Ascending aorta (tissue), 2 donors: Measurements from ENCODE around the gene LRP2. TPM values are rescaled to one million over a fixed set of nuclear protein-coding genes. Genes with fewer than 3 reads are reported as not detected.

Source experiments
- DNase-seq, 2 donors: peaks; one replicate each; pipeline ENCODE4 v3.0.0-alpha.2; 2019; ENCODE audit warnings: low spot score in 2 of 2
- H3K27ac ChIP-seq, 2 donors: fragments of 200-600 bp; sonication (generic); one replicate each; pipeline ENCODE4 v1.5.1; 2016 to 2017; ENCODE audit warnings: mild to moderate bottlenecking in 1 of 2
- H3K27me3 ChIP-seq: fragments of 200-600 bp; sonication (generic); one replicate; pipeline ENCODE4 v1.5.1; 2017
- H3K36me3 ChIP-seq, 2 donors: fragments of 200-600 bp; sonication (generic); one replicate each; pipeline ENCODE4 v1.5.1; 2016
- H3K4me1 ChIP-seq, 2 donors: fragments of 200-600 bp; sonication (generic); one replicate each; pipeline ENCODE4 v1.5.1; 2016 to 2017; ENCODE audit warnings: mild to moderate bottlenecking in 1 of 2
- H3K4me3 ChIP-seq, 2 donors: fragments of 200-600 bp; sonication (generic); one replicate each; pipeline ENCODE4 v1.5.1; 2016 to 2017; ENCODE audit warnings: mild to moderate bottlenecking in 1 of 2
- H3K9me3 ChIP-seq, 2 donors: fragments of 200-600 bp; sonication (generic); one replicate each; pipeline ENCODE4 v1.5.1; 2016
- intact Hi-C: fragments of 100-400 bp; cut with DNase I; formaldehyde crosslinking; loops from one replicate; pipeline ENCODE4 v1.15.1; 2023
- total RNA-seq: library from RNA; depleted of rRNA; stranded (reverse); fragments of >200 nt; gene quantifications from one replicate; pipeline ENCODE4 v1.1.0, GENCODE V29; 2016
- TF ChIP-seq, protein P1 (sequence below), 3 experiments: fragments of 200-600 bp in 2 of 3; fragments of 450-650 bp in 1 of 3; sonication (generic) in 2 of 3; IDR thresholded peaks; one replicate each; pipeline ENCODE4 v1.5.1; 2016 to 2019; ENCODE audit warnings: antibody characterized with exemption in 3 of 3, mild to moderate bottlenecking in 1 of 3, moderate library complexity in 1 of 3

The LRP2 gene
- total RNA-seq, 1 donor from 2014 or later = not detected

DNA sequence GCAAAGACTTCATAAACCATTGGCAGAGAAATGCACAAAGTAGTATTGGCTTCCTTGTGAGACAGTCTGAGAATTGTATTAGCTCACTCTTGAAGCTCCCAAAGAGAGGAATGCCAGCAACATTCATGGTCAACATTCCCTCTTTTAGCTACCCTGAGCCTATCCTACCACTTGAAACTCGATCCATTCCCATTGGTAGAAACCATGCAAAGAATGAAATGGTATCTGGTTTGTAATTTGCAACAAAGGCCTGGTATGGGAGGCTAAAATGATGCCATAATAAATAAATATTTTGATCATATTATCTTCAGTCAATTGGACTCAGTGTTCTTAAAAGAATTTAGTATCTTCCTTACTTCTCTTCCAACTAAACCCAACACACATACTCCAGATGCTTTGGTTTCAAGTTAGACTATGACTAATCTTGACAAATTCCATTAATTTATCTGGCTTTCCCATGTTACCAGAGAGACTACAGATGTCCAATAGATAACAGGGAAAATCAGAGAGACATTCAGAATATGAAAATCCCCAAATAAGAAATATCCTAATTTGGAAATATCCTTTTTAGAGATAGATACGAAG is 190.1 kb downstream of the LRP2 start:
- no peak for DNase-seq
- Histone ChIP-seq H3K27me3 (no peaks in the 10 kb centered on the region), H3K9me3 (no peaks in the 10 kb centered on the region), H3K27ac (no peak overlapping the region), H3K36me3 (no peaks in the 10 kb centered on the region), H3K4me1 (no peaks in the 10 kb centered on the region), H3K4me3 (no peak overlapping the region)
- intact Hi-C loops = no loop called here
- TF ChIP-seq, protein P1, sequence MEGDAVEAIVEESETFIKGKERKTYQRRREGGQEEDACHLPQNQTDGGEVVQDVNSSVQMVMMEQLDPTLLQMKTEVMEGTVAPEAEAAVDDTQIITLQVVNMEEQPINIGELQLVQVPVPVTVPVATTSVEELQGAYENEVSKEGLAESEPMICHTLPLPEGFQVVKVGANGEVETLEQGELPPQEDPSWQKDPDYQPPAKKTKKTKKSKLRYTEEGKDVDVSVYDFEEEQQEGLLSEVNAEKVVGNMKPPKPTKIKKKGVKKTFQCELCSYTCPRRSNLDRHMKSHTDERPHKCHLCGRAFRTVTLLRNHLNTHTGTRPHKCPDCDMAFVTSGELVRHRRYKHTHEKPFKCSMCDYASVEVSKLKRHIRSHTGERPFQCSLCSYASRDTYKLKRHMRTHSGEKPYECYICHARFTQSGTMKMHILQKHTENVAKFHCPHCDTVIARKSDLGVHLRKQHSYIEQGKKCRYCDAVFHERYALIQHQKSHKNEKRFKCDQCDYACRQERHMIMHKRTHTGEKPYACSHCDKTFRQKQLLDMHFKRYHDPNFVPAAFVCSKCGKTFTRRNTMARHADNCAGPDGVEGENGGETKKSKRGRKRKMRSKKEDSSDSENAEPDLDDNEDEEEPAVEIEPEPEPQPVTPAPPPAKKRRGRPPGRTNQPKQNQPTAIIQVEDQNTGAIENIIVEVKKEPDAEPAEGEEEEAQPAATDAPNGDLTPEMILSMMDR (IDR thresholded peaks at IDR 0.05) = no peak

DNA sequence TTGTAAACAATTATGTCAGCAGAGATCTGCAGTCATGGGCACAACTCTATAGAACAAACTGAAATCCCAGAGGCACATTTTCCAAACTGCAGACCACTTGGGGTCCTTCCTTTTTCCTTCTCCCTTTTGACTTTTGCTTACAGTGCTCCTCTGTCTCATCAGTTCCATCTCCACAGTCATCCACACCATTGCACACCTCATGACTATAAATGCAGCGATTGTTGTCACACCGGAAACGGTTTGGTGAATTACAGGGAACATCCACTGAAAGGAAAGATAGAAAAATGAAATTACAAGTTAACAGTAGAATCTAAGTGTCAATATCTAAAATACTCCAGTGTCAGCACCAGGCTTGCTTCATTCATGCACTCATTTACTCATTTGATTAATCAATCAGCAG is 196.5 kb downstream of the LRP2 start:
- no peaks in the 10 kb centered on the region for H3K9me3 ChIP-seq
- H3K4me3 ChIP-seq = no peak overlapping the region
- intact Hi-C loops = no loop called here
- no peak for DNase-seq
- H3K36me3 ChIP-seq = no peaks in the 10 kb centered on the region
- TF ChIP-seq, protein P1 (IDR thresholded peaks at IDR 0.05) = no peak
- H3K27me3 ChIP-seq = no peaks in the 10 kb centered on the region
- H3K4me1 ChIP-seq = no peaks in the 10 kb centered on the region
- no peak overlapping the region for H3K27ac ChIP-seq

DNA sequence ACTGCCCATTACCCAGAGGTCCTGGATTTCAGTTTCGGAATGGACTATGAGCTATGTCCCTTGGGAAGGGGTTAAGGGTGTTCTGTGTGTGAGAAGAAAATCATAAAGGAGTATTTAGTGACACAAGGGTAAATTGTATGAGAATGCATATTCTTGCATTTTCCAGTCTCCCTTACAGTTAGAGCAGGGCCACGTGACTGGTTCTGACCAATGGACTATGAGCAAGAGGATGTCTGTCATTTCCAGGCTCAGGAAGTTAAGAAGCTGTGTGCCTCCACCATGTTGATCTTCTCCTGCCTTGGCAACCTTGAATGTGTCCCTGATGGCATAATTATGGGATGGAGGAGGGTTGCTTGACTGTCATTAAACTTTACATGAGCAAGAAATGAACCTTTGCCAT is 198.0 kb downstream of the LRP2 start:
- TF ChIP-seq, protein P1 (IDR thresholded peaks at IDR 0.05) = no peak

DNA sequence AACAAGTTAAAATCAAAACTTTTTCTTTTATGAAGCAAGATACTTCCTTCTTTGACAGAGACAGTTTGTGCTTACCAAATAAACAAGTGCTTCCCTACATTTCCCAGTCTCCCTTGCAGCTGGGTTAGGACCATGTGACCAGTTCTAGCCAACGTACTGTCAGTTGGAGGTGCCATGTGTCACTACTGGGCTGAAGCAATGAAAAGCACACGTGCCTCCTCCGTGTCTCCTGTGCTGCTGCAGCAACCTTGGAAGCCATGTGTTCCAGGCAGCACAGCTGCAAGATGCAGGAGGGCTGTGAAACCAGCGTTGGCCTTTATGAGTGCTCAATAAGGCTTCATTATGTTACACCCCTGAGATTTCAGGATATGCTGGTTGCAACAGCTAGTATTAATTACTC is 199.7 kb downstream of the LRP2 start:
- no peaks in the 10 kb centered on the region for H3K4me1 ChIP-seq
- DNase-seq = no peak
- H3K27ac ChIP-seq = no peak overlapping the region
- no peak overlapping the region for H3K4me3 ChIP-seq
- no peaks in the 10 kb centered on the region for H3K9me3 ChIP-seq
- no peaks in the 10 kb centered on the region for H3K36me3 ChIP-seq
- intact Hi-C loops = no loop called here
- no peaks in the 10 kb centered on the region for H3K27me3 ChIP-seq
- TF ChIP-seq, protein P1 (IDR thresholded peaks at IDR 0.05) = no peak

More for the DNA sequence above, 198.0 kb downstream of the LRP2 start:
- Histone ChIP-seq H3K9me3 (no peaks in the 10 kb centered on the region), H3K27ac (no peak overlapping the region), H3K4me1 (no peaks in the 10 kb centered on the region), H3K27me3 (no peaks in the 10 kb centered on the region), H3K4me3 (no peak overlapping the region), H3K36me3 (no peaks in the 10 kb centered on the region)
- intact Hi-C loops = no loop called here
- DNase-seq = no peak

DNA sequence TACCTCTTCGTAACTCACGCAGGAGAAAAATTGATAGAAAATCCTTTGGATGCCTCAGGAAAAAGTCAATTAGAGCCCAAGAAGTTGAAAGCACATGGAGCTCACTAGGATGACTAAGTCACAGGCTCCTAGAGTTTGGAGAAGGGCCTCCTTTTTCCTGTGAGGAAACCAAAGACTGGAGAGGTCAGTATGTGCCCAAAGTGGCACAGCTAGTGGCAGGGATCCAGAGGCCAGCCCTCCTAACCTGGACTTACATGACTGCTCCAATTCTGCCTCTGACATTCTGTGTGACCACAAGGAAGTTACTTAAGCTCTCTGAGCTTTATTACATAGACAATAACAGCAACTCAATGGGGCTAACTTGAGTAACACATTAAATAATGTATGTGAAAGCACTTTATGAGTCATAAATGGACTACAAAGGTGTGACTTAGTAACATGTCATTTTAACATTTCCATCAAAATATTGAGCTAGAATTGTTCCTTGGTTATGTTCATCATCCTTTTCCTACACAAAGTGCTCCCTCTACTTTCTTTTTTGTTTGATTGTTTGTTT is 201.3 kb downstream of the LRP2 start:
- intact Hi-C loops = no loop called here
- no peak overlapping the region for H3K27ac ChIP-seq
- DNase-seq = no peak

More for the DNA sequence above, 201.3 kb downstream of the LRP2 start:
- TF ChIP-seq, protein P1 (IDR thresholded peaks at IDR 0.05) = no peak
- Histone ChIP-seq H3K27me3 (no peaks in the 10 kb centered on the region), H3K36me3 (no peaks in the 10 kb centered on the region), H3K4me1 (no peaks in the 10 kb centered on the region), H3K9me3 (no peaks in the 10 kb centered on the region), H3K4me3 (no peak overlapping the region)
